KG1 (cell line): ENCODE results near the gene PRDM11.

Experiments
- DNase-seq: peaks from one replicate; lab custom pipeline; 2025; lab: John Stamatoyannopoulos, UW

Gene PRDM11

GRCh38 chr11:45142241-45143055, 4.0 kb upstream of the PRDM11 start:
- no peak for DNase-seq

GRCh38 chr11:45143494-45143893, 2.9 kb upstream of the PRDM11 start:
- no peak for DNase-seq

- DNase-seq: no peak
Observed at GRCh38 chr11:45144126-45145082, 2.0 kb upstream of the PRDM11 start.

DNA sequence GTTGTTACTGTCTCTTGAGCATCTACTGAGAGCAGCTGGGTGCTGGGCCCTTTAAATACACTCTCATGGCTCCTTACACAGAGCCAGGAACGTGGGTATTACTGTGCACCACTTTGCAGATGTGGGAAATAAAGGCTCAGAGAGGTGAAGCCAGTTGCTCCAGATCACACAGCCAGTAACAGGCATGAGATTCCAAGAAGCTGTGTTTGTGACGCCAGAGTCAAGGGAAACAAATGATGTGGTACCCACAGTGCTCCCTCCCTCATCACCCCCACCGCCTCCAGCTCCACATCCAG, 1.4 kb upstream of the PRDM11 start:
- no peak for DNase-seq

- no peak for DNase-seq
Observed at GRCh38 chr11:45145379-45146071, 914 bp upstream of the PRDM11 start.

GRCh38 chr11:45147017-45147728, 734 bp downstream of the PRDM11 start:
- peak; percentile 87 for DNase-seq

DNA sequence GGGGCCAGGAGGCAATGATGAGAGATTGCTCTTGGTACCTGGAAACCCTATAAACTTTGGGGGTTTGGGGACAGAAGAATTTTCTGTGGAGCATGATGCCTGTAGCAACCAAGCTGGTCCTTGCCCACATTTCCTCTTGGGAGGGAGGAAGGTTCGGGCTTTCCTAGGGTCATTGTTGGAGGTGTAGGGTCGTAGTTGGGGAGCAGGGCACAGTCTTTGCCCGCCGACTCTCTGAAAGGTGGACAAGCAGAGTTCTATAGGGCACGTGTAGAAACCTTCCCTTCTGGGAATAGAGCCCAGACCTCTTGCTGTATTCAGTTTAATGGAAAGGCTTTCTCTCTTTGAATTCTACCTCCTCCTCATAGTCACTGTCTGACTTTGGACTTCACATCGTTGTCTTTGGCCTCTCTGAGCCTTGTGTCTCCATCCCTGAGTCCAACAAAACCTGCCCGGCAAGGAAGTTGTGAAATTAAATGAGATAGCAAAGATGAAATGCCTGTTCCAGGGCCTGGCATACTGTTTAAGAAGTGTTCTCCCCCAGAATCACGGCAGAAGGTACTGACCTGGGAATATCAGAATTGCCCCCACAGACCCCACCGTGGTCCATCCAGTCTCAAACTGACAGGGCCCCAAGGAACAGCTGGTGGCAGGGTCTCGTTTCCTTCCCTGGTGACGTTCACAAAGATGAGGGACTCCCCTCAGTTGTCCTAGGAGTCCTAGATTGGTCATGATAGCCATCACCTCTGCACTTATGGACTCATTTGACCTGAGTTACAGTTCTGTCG, 1.6 kb downstream of the PRDM11 start:
- no peak for DNase-seq

DNA sequence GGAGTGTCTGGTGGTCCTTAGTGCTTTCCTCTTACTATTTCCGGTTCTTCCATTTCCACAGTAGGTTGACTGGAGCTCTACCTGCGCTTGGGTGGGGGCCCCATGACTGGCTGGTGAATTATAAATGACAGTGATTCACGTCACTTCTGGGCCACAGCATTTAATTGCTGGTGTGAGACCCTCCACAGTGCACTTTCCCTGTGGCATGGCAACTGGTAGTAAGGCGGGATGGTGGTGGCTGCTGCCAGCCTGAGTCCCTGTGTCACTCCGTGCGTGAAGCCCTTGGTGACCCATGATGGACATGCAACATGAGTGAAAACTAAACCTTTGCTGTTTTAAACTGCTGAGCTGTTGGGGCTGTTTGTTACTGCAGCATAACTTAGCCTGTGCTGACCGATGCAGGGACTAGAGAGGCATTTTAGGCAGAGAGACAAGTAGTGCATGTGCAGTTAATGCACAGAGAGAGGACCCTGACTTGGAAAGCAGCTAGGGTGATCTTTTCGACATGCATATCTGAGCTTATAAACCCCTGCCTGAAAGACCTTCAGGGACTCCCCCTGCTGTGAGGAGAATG, 3.1 kb downstream of the PRDM11 start:
- no peak for DNase-seq

DNA sequence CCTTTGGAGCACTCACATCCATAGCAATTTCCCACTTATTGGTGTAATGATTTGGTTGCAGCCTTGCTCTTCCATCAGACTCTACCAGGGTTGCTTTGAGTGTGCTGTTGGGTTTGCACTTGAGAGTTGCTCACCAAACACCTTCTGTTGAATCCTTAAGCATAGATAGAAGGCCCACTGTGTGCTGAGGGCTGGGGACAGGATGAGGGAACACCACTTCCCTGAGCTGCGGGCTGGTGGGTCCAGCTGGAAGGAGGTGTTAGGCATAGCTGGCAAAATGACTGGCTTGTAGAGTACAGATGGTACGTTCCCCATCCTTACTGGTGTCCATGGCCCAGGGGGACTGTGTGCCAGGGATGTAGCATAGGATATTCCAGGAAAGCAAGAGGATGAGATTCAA, 3.9 kb downstream of the PRDM11 start:
- DNase-seq: no peak

- DNase-seq: no peak
Observed at GRCh38 chr11:45150943-45151342, 4.5 kb downstream of the PRDM11 start.

GRCh38 chr11:45151362-45151982, 5.0 kb downstream of the PRDM11 start:
- no peak for DNase-seq

DNA sequence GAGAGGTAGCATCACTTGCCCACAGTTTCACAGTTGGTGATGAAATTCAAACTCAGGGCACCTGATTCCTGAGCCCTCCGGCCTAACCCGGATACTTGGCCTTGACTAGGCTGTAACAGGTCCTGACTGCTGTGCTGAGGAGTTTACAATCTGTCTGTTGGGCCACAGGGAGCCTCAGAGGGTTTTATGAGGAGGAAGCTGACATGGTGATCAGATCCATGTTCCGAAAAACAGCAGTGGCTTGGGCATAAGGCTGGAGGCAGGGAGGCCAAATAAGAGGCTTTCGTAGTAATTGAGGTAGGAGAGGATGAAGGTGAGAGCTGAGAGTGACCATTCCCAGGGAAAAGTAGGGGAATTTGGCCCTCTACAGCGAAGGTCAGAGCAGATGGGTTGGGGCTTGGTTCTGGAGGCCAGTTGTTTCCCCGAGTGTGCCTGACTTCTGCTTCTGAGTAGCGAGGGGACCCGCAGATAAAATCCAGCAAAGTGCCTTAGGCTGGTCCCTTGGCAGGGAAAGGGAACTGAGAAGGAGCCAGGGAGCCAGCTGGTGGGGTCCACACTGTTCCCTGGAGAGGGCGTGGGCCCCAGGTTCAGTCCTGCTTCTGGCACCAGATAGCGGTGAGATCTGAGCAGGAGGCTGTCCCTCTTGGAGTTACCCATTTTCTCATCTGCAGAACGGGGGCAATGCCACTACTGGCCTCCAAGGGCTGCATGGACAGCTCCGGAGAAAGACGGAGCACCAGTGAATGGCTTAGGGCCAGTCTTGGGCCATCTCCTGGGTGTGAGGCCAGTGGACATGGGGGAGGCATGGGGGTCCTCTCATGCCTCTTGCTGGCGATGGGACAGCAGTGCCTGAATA, 6.5 kb downstream of the PRDM11 start:
- no peak for DNase-seq

DNA sequence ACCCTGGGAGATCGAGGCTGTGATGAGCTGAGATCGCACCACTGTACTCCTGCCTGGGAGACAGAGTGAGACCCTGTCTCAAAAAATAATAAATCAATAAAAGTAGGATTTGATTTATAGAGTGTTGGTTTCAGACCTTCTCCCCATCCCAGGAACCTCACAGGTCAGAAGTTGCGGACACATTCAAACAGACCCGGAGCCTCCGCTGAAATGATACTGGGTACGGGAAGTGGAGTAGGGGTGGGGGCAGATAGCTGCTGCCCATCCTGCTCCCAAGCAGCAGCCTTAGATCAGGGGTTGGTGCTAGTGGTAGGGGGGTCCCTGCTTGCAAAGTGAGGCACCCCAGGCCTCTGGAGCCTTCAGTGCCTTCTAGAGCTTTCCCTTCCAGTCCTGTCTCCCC, 7.8 kb downstream of the PRDM11 start:
- no peak for DNase-seq

DNA sequence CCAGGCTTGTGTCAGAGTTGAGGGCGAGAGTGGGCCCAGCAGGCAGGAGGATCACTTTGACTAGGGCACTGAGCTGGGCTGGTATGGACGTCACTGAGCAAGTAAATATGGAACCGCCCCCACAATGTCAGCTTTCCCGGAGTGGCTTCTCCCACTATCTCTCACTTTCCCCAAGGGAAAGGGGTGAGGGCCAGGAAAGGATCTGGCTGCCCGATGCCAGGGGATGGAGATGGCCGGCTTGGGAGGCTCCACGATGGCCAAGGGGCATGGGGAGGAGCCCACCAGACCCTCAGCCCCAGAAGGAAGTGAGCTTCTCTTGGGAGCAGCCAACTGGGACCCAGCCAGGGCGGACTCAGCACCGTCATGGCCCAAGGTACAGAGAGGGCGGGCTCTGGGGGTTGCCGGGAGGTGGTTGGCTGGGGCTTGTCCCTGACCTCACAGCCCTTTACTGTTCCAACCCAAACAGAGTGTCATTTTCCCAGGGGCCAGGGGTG, 8.7 kb downstream of the PRDM11 start:
- DNase-seq: no peak

DNA sequence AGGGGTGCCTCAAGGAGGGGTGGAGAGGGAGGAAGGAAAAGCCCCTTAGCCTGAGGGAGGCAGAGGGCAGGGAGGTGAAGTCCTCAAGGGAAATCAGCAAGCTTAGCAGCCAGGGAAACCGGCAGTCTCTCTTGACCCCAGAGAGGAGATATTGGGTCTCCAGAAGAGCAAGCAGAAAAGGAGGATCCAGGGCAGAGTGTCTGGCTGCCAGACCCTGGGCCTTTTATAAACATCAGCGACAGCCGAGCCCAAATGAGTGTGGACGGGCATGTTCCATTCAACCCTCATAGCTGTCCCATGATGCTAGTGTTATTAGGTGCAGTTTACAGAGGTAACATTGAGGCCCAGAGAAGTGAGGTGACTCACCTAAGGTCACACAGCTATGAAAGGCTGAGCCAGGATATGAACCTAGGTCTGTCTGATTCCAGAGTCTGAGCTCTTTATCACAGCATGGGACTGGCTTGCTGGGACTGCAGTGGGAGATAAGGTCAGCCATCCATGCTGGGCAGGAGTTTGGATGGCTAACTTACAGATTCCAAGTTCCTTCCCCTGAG, 9.3 kb downstream of the PRDM11 start:
- DNase-seq: no peak

DNA sequence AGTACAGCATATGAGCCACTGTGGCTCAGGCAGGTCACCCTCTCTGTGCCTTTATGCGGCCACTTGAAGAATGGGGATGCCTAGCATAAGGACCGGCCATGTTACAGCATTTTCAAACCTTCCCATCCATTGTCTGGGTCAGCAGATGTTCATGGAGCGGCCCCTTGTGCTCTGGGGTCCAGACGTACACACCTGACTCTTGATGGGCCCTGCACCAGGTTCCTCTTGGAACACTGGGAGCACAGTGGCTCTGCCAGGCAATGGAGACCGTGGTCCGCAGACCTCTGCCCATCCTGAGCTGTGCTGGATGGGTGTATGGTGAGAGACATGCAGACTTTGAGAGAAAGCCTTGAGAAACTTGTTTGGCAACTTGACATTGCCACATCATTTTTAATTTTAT, 9.8 kb downstream of the PRDM11 start:
- no peak for DNase-seq

- no peak for DNase-seq
Observed at GRCh38 chr11:45156741-45157140, 10.3 kb downstream of the PRDM11 start.

DNA sequence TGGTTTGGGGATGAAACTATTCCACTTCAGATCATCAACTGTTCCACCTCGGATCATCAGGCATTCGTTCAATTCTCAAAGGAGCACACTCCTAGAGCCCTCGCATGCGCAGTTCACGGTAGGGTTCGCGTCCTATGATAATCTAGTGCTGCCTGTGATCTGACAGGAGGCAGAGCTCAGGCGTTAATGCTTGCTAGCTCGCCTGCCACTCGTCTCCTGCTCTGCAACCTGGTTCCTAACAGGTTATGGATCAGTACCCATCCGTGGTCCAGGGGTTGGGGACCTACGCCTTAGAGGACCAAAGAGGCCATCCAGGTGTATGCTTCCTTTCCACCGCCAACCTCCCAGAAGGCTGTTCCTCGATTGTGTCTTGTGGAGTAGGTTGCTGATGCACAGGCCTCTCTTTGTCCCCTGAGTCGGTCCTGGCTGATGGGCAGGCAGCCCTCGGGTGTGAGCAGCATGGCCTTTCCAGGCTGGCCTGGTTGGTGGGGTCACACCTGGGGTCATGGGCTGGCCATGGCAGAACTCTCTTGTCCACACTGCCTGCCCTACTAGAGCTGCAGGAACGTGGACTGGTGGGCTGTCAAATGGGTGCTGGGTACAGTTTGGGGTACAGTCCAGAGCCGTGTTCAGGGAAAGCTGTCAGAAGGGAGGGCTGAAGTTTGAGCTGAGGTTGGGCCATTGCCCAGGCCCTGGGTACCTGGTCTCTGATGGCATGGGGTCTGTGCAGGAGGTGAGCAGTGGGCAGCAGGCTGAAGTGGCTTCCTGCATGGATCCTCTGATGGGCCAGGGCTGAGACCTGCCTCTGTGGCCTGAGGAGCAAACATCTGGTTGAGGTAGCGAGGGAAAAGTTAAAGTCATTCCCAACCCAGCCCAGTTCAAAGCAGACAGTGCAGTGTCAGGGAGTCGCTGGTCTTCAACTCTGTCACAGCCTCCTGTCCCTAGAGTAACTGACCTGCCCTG, 11.1 kb downstream of the PRDM11 start:
- DNase-seq: no peak
